Measurements from ENCODE around the gene GJB6. TPM values are rescaled to one million over a fixed set of nuclear protein-coding genes. Genes with fewer than 3 reads are reported as not detected.
A peak's percentile ranks its signal among the peaks of the same experiment; 100 is the strongest.

The GJB6 gene
- total RNA-seq, 1 donor from 2014 or later = not detected

GRCh38 chr13:20193162-20193906 is 38.8 kb downstream of the GJB6 start:
- no peaks in the 10 kb centered on the region for H3K36me3 ChIP-seq
- H3K4me3 ChIP-seq = peak overlapping the region; percentile 58 to 59
- TF ChIP-seq CTCF (IDR thresholded peaks at IDR 0.05) = no peak
- no peaks in the 10 kb centered on the region for H3K9me3 ChIP-seq
- H3K27me3 ChIP-seq = peaks cover 25% of the 10 kb centered on the region
- intact Hi-C loops (cut with DNase I) = loop anchor here (10.0 kb wide), 1 partner anchor 301 kb away; no protein-coding TSS in a partner anchor
- no peak for DNase-seq (ENCODE audit: low spot score in 2 of 2)
- H3K27ac ChIP-seq = no peak overlapping the region
- peaks cover 7 to 18% of the 10 kb centered on the region in 2 donors for H3K4me1 ChIP-seq

GRCh38 chr13:20192836-20193161 is 39.3 kb downstream of the GJB6 start, which contains the start of gene GJB2:
Gene GJB2 (minus strand): TSS chr13:20192938. CDS start chr13:20189581, 3,357 bp downstream.
- Histone ChIP-seq H3K9me3 (no peaks in the 10 kb centered on the region), H3K27ac (no peak within 1 kb of the TSS), H3K4me1 (peaks cover 7 to 18% of the 10 kb centered on the region in 2 donors), H3K4me3 (peak within 1 kb of the TSS; percentile 58 to 59), H3K27me3 (peaks cover 25% of the 10 kb centered on the region), H3K36me3 (no peaks in the 10 kb centered on the region)
- TF ChIP-seq CTCF (IDR thresholded peaks at IDR 0.05) = no peak
- no peak for DNase-seq (ENCODE audit: low spot score in 2 of 2)
- intact Hi-C loops (cut with DNase I) = loop anchor here (10.0 kb wide), 1 partner anchor 302 kb away; no protein-coding TSS in a partner anchor

- Histone ChIP-seq H3K4me3 (peak overlapping the region; percentile 58 to 59), H3K27ac (no peak overlapping the region), H3K4me1 (peaks cover 7 to 18% of the 10 kb centered on the region in 2 donors), H3K27me3 (peaks cover 25% of the 10 kb centered on the region), H3K9me3 (no peaks in the 10 kb centered on the region), H3K36me3 (no peaks in the 10 kb centered on the region)
- no peak for TF ChIP-seq CTCF (IDR thresholded peaks at IDR 0.05)
- intact Hi-C loops (cut with DNase I) = loop anchor here (10.0 kb wide), 1 partner anchor 303 kb away; no protein-coding TSS in a partner anchor
- no peak for DNase-seq (ENCODE audit: low spot score in 2 of 2)
These were observed 39.8 kb downstream of the GJB6 start for GRCh38 chr13:20192158-20192835.

DNA sequence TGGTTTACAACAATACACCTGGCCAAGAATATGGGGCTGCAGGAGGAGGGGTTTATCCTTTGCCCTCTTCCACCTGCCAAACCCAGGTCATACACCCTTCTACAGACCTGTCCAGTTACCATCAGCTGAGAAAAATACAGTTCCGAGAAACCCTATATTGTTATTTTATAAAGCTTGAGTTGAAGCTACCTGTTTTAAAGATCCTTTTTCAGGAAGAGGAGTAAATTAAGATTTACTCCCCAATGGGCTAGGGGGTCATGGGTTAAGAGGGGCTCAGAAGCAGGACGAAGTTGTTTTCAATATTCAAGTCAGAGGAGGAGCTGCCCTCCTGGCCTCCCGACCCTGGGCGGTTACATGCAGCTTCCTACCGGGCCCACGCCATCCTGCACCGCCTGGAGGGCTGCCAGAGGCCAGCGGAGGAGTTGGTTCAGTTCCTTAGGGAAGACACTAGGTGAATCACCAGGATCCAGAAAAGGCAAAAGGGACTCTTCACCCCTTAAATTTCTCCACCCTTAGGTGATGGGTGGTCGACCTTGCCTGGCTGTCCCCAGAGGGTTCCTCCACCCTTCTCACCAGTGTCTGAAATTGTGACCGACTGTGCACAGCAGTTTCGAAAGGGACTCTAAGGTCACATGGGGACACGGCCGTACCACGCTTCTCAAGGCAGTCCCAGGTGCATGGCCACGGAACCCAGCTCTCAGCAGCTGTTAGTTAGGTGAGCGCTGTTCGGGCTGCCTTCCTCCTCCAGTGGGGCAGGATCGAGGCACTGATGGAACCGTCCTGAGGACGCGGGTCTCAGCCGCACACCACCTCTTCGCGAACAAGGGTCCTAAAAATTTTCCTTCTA is 40.6 kb downstream of the GJB6 start:
- no peak for TF ChIP-seq CTCF (IDR thresholded peaks at IDR 0.05)
- H3K27me3 ChIP-seq = peaks cover 25% of the 10 kb centered on the region
- intact Hi-C loops (cut with DNase I) = loop anchor here (10.0 kb wide), 1 partner anchor 303 kb away; no protein-coding TSS in a partner anchor

More for the DNA sequence above, 40.6 kb downstream of the GJB6 start:
- DNase-seq (ENCODE audit: low spot score in 2 of 2) = no peak
- Histone ChIP-seq H3K36me3 (no peaks in the 10 kb centered on the region), H3K9me3 (no peaks in the 10 kb centered on the region), H3K27ac (no peak overlapping the region), H3K4me1 (peaks cover 7 to 18% of the 10 kb centered on the region in 2 donors), H3K4me3 (peak overlapping the region; percentile 58 to 59)

Data from ascending aorta (tissue), 2 donors.